Measurements from ENCODE around the gene NAV2.

DNA sequence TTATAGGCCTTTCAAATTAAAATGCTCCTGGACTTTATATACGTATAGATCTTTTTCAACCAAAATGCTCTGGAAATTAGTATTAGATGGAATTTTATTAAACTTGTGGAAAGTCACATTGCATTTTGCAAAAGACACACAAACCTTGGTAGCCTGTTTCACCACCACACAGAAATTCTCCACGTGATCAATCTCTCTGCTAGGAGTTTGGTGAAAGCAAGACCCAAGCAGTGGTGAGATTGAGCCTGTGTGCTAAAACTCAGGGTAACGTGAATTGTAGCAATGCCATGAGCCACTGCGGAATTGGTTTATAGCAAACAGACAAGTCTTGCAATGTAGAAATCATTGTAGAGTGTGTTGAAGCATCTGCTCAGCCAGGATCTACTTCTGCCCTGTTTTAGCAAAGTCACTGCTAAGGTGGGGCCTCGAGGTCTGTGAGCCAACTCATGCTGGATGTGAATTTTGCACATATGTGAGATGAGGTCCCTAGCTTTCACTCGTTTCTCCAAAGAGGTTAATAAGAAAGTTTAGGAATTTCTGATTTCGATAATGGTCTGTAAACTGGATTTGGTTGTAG lies 262.9 kb downstream of the NAV2 start:
- TF ChIP-seq, protein P1, sequence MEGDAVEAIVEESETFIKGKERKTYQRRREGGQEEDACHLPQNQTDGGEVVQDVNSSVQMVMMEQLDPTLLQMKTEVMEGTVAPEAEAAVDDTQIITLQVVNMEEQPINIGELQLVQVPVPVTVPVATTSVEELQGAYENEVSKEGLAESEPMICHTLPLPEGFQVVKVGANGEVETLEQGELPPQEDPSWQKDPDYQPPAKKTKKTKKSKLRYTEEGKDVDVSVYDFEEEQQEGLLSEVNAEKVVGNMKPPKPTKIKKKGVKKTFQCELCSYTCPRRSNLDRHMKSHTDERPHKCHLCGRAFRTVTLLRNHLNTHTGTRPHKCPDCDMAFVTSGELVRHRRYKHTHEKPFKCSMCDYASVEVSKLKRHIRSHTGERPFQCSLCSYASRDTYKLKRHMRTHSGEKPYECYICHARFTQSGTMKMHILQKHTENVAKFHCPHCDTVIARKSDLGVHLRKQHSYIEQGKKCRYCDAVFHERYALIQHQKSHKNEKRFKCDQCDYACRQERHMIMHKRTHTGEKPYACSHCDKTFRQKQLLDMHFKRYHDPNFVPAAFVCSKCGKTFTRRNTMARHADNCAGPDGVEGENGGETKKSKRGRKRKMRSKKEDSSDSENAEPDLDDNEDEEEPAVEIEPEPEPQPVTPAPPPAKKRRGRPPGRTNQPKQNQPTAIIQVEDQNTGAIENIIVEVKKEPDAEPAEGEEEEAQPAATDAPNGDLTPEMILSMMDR (conservative IDR thresholded peaks at IDR 0.05 in 1 of 2, IDR thresholded peaks at IDR 0.05 in 1 of 2; ENCODE audit: low read depth in 1 of 2, low read length in 2 of 2), result no peak
- no peak for TF ChIP-seq EZH2 (IDR thresholded peaks at IDR 0.05; ENCODE audit: low read length, missing control alignments)
